Measurements from ENCODE around the gene TPSAB1. TPM values are rescaled to one million over a fixed set of nuclear protein-coding genes. Genes with fewer than 3 reads are reported as not detected.

TPSAB1 gene
- total and polyA plus RNA-seq, 10 of the 15 experiments (the other 5 are each of a cell fraction or from before 2014, with no cell fraction given), result 0.06 TPM; not detected in 9

- Histone ChIP-seq H3K27me3 (replicated peaks in 1 of 2; ENCODE audit: control insufficient read depth in 2 of 2, insufficient read depth in 2 of 2, low read length in 1 of 2) (no peaks in the 10 kb centered on the region; a peak in 2 of 4 replicates), H3K79me2 (ENCODE audit: control insufficient read depth, insufficient read depth, low read length) (no peaks in the 10 kb centered on the region), H2AFZ (ENCODE audit: control insufficient read depth, low read depth, low read length) (no peak overlapping the region), H3K4me1 (ENCODE audit: control insufficient read depth, insufficient read depth, low read length) (no peaks in the 10 kb centered on the region), H3K9ac (ENCODE audit: control insufficient read depth, insufficient read depth, low read length) (no peak overlapping the region), H4K20me1 (ENCODE audit: control insufficient read depth, insufficient read depth) (no peaks in the 10 kb centered on the region), H3K4me3 (no peak overlapping the region), H3K9me3 (replicated peaks; ENCODE audit: control insufficient read depth, insufficient read depth, low read length) (no peaks in the 10 kb centered on the region), H3K4me2 (ENCODE audit: control insufficient read depth, insufficient read depth) (no peak overlapping the region), H3K27ac (ENCODE audit: control insufficient read depth, insufficient read depth) (no peak overlapping the region), H3K36me3 (ENCODE audit: control insufficient read depth in 2 of 2, insufficient read depth in 2 of 2, low read length in 1 of 2) (no peaks in the 10 kb centered on the region)
- ChIA-PET SMC1A (ENCODE audit: uncharacterized antibody, unreplicated experiment) (no interaction called here), RAD21 (ENCODE audit: unreplicated experiment) (no interaction called here), POLR2A (no interaction called here), CTCF (no interaction called here)
- 7% methylated on average over 13 of the region's 17 CpGs for WGBS (ENCODE audit: insufficient coverage, insufficient replicate concordance, low lambda C conversion rate, missing lambda C conversion rate)
- TF ChIP-seq ZBED1 (IDR thresholded peaks at IDR 0.05; ENCODE audit: borderline replicate concordance) (no peak), RELB (IDR thresholded peaks at IDR 0.05; ENCODE audit: low read depth) (no peak)
- FAIRE-seq, result no peak
- no peak for ATAC-seq
- intact Hi-C loops (cut with micrococcal nuclease; ENCODE audit: unreplicated experiment) (no loop called here), in situ Hi-C loops (cut with MboI) (no loop called here)
- BruUV-seq (replicated peaks), result no TSS peak
- DNase-seq (ENCODE audit: low read depth, low spot score), result no peak
Measured at GRCh38 chr16:1289477-1289866, 49.0 kb downstream of the TPSAB1 start.

GRCh38 chr16:1290063-1290501, 49.6 kb downstream of the TPSAB1 start:
- no peak overlapping the region for H2AFZ ChIP-seq (ENCODE audit: control insufficient read depth, low read depth, low read length)
- TF ChIP-seq PAX8 (IDR thresholded peaks at IDR 0.05), result no peak
- TF ChIP-seq CEBPB (IDR thresholded peaks at IDR 0.05; ENCODE audit: borderline replicate concordance in 1 of 2, low read depth in 2 of 2, low read length in 2 of 2), result no peak
- TF ChIP-seq E2F8 (IDR thresholded peaks at IDR 0.05; ENCODE audit: low read depth, partially characterized antibody), result no peak
- TF ChIP-seq ATF3 (IDR thresholded peaks at IDR 0.05; ENCODE audit: borderline replicate concordance, extremely low read depth, low read depth, low read length), result no peak
- no peak for TF ChIP-seq SP1 (IDR thresholded peaks at IDR 0.05; ENCODE audit: low read depth, low read length)
- no peak for TF ChIP-seq MYB (IDR thresholded peaks at IDR 0.05; ENCODE audit: borderline replicate concordance, low read depth, low read length)
- TF ChIP-seq USF2 (IDR thresholded peaks at IDR 0.05; ENCODE audit: borderline replicate concordance, low read depth, low read length), result no peak
- TF ChIP-seq IKZF1 (conservative IDR thresholded peaks at IDR 0.05), result no peak

More at GRCh38 chr16:1290063-1290501, 49.6 kb downstream of the TPSAB1 start:
- FAIRE-seq (no peak), ATAC-seq (no peak), DNase-seq (ENCODE audit: low read depth, low spot score) (no peak)
- RAD21 ChIA-PET (ENCODE audit: unreplicated experiment), result no interaction called here
- SMC1A ChIA-PET (ENCODE audit: uncharacterized antibody, unreplicated experiment), result no interaction called here
- no peaks in the 10 kb centered on the region for H3K36me3 ChIP-seq (ENCODE audit: control insufficient read depth in 2 of 2, insufficient read depth in 2 of 2, low read length in 1 of 2)
- H3K9ac ChIP-seq (ENCODE audit: control insufficient read depth, insufficient read depth, low read length), result no peak overlapping the region
- no peaks in the 10 kb centered on the region for H4K20me1 ChIP-seq (ENCODE audit: control insufficient read depth, insufficient read depth)
- H3K79me2 ChIP-seq (ENCODE audit: control insufficient read depth, insufficient read depth, low read length), result no peaks in the 10 kb centered on the region
- H3K27me3 ChIP-seq (replicated peaks in 1 of 2; ENCODE audit: control insufficient read depth in 2 of 2, insufficient read depth in 2 of 2, low read length in 1 of 2), result no peaks in the 10 kb centered on the region; a peak in 2 of 4 replicates
- no peaks in the 10 kb centered on the region for H3K4me1 ChIP-seq (ENCODE audit: control insufficient read depth, insufficient read depth, low read length)
- in situ Hi-C loops (cut with MboI) (no loop called here), intact Hi-C loops (cut with micrococcal nuclease; ENCODE audit: unreplicated experiment) (no loop called here)
- no peak overlapping the region for H3K4me2 ChIP-seq (ENCODE audit: control insufficient read depth, insufficient read depth)
- no TSS peak for BruUV-seq (replicated peaks)
- no peaks in the 10 kb centered on the region for H3K9me3 ChIP-seq (replicated peaks; ENCODE audit: control insufficient read depth, insufficient read depth, low read length)
- WGBS (ENCODE audit: insufficient coverage, insufficient replicate concordance, low lambda C conversion rate, missing lambda C conversion rate), result 10% methylated on average over 18 of the region's 22 CpGs
- CTCF ChIA-PET, result interaction anchor here (2.0 kb wide), 1 partner anchor 10 kb away, joined by 7 read pairs; no protein-coding TSS in a partner anchor
- H3K4me3 ChIP-seq, result no peak overlapping the region
- no peak overlapping the region for H3K27ac ChIP-seq (ENCODE audit: control insufficient read depth, insufficient read depth)
- POLR2A ChIA-PET, result no interaction called here

Data from GM12878 (cell line).